ENCODE measurements around the gene SLC6A11.

The SLC6A11 gene

DNA sequence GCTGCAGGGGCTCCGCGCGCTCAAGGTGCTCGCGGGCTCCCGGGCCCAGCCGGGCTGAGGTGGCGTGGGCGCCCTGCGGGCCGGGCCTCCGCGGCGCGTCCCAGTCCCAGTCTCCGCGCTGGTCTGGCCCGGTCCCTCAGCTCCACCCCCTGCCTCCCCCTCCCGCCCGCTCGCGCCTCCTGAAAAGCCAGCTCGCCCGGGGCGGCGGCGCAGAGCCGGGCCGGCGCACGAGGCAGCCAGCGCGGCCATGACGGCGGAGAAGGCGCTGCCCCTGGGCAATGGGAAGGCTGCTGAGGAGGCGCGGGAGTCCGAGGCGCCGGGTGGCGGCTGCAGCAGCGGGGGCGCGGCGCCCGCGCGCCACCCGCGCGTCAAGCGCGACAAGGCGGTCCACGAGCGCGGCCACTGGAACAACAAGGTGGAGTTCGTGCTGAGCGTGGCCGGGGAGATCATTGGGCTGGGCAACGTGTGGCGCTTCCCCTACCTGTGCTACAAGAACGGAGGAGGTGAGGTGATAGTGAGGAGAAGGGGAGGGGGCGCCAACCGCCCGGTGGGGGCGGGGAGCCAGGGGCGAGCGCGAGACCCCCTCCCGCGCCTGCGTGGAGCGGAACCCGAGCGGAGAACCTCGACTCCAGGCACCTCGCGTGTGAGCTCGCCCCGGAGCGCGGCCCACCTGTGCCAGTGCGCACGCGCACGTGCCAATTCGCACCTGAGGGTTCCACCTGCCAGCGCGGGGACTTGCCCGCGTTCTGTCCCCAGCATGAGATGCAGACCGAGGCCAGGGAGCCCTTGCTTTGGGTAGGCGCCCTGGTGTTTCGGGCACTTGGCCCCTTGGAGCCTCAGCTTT, at the start of gene SLC6A11:
TSS of gene SLC6A11 (plus strand) at position 210 of the 844 bp plus-strand sequence. CDS start at position 248, 38 bp downstream.
- DNase-seq = no peak

DNA sequence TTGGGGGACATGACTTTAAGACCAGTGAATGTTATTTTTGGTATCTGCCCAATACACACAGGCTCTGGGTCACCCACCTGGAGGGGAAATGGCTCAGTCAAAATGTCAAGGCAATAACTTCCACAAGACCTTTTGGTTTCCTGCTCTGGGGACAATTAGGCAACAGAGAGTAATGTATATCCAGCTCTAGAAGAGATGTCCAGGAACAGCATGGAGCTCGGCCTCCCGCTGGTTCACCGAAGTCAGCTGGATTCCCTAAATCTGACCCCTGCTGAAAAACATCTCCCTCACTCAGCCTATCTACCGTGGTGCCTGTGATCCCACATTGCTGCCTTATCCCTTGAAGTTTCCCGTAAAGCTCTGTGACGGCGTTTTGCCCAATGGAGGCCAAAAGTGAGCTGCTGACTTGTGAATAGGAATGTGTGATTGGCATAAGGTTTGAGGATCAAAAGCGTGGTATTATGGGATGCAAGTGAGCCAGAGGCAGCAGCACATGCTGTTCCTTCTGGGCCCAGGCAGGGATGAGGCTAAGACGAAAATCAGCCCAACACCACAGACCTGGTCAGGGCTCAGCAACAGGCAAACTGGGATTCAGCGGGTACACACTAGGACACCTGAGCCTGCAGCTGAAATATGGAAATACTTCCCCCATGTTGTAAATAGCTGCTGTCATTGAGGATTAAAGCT, 47.2 kb upstream of the SLC6A11 start:
- no peak for DNase-seq

DNA sequence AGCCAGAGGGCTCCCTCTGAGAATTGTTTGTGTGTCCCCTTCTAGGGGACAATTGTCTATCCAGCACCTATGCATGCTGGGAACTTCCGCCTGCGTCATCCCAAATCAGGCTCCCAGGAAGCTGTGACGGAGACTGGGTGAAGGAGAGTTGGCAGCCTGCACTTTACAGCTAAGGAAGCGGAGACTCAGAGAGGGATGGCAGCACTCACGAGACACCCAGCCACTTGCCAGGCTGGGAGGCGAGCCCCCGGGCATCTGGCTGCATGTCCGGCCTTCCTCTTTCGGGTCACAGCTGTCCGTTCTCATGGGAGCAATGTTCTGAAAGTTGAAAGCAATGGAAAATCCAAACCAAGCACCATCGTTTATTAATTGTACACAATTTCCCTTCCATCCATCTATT, 45.5 kb upstream of the SLC6A11 start:
- no peak for DNase-seq

DNA sequence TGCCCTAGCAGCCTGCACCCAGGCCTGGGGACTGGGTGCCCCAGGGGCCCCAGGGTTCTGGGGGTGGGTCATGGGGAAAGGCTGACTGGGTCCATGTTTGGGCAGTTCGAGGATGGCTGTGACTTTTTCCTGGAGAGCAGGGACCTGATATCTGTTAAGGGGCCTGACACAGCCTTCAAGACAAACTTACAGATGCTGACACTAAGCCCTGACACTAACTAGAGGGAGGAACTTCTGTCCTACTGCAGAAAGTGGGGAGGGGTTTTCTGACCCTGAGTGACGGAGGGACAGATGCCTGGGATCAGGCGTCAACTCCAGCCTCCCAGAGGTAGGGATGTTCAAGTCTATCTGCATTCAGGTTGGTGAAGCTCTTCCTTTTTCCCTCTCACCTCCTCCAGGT, 45.0 kb upstream of the SLC6A11 start:
- no peak for DNase-seq

DNA sequence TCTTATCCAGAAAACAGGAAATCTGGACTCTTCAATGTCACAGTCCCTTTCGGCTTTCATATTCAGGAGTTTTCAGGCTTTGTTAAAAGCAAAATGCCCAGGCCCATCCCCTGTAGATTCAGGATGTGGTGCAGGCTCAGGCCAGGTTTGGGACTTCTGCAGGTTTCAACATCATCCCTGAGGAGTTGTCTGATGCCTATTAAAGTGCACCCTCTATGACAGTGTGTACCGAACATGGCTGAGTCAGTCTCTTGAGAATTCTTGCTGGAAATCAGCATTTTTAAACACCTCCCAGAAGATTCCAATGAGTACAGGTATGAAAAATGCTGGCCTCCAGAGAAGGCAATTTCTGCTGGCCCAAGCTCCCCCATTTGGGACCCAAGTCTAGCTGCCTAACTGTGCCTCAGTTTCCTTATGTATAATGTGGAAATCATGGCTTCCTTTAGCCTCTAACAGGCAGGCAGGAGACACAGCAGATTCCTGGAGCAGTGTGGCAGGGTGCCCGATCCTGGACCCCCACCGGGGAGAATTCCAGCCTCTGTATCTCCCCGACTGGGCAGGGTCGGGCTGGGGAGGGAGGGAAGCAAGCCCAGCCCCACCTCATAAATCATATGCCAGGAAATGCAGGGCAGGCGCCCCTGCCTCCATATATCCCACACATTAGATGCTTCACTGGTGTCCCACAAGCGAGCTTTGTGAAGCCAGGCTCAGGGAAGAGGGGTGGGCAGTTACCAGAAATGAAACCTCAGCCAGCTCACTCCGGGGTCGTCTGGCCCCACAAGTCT, 44.4 kb upstream of the SLC6A11 start:
- DNase-seq = no peak

DNA sequence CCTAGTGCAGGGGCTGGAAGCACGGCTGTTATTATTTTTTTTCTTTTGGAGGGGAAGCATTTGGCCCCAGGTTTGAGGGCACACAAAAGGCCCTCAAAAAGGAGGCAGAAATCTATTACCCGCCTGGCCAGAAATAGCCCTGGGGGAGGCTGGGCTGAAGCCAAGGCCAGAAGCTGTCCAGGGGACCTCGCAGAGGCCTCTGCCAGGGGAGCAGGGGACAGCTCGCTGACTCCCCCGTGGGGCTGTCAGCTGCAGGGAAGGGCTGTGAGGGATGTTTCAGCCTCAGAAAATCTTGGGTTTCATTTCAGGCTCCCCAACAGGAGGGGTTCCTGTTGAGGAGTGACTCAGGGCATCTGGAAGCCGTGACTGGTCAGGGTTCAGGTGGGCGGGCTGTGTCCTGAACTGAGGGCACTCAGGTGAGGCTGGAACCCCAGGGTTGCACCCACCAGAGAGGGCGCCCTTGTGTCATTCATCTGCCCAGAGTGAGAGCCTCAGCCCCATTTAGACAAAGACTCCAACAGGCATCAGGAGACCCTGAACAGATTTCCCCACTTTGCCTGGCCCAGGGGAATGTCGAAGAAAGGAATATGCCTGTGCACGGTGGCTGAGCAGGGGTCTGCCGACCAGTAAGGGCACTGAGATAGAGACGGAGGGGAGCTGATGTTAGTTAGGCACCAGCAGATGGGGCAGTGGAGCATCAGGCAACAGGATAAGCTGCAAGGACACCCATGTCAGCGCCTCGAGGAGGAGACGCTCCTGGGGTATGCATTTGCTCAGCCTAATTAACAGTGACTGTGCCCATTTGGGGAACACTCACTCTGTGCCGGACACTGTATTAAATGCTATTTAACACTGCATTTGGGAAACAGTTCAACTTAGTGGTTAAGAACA, 43.5 kb upstream of the SLC6A11 start:
- DNase-seq = no peak

DNA sequence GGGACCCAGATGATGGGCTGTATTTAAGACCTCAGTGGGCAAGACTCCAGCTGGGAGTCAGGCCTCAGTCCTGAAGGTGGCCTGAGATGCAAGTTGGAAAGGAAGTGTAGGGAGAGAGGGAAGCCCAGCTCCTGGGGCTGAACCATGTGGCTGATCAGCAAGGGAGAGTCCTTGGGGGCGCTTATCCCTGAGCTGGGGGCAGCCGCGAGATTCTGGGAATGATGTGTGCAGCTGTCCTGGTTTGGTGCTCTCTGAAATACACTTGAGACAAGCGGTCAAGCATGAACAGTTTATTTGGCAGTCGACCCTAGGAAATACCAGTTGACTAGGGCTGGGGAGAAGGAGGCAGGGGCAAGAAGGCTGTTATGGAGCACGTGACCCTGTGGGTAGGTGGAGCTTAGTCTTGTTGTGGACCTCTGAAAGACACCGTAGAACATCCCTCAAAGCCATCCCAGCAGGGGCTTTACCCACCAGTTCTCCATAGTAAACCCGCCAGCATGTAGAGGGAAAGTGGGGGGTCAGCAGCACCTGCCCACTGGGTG, 41.8 kb upstream of the SLC6A11 start:
- DNase-seq = no peak

DNA sequence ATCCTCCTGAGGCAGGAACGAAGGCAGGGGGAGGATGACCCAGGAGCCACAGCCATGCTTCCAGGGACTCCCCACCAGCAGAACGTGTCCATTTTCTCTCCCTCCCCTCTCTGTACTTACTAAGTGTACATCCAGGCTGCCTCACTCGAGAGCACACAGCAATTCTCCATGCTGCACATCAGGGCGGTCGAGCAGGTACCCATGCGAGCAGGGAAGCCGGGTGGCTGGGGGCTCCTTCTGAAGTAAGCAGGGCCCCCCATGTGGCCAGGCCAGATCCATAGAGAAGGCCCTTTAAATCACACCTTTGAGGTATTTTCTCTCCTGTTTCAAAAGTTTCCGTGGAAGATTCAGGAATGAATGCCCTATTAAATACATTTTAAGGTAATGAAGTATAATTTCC, 41.2 kb upstream of the SLC6A11 start:
- no peak for DNase-seq

DNA sequence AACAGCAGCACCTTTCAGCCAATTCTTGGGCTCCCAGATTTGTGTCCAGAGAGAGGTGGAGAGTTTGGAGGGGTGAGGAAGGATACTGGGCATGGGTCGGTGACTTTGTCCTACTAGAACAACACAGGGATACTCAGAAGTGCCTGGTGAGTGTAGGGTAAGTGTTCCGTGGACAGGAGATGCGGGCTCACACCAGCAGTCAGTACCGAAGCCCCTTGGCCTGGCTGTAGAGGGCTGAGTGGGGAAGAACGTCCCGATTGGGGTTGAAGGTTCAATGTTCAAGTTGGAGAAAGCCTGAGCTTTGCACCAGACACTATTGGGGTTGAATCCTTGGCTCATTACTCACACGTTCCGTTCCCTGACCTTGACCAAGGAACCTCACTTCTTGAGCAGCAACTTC, 40.8 kb upstream of the SLC6A11 start:
- DNase-seq = no peak

DNA sequence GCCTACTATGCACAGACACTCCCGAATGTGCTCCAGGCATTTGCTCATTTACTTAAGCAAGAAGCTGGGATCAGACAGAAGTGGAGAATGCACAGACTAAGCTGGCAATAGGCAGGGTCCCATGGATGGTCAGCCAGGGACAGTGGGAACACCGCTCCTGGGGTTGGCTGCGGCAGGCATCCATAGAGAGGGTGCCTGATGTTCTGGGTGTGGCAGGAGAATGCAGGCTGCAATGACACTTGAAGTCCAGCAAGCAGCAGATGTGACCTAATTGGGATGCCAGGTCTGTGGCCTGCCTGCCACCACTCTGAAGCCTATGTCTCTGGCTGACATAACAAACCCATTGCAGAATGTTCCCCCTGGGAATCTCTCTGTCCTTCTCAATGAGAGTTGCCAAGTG, 40.2 kb upstream of the SLC6A11 start:
- DNase-seq = no peak

DNA sequence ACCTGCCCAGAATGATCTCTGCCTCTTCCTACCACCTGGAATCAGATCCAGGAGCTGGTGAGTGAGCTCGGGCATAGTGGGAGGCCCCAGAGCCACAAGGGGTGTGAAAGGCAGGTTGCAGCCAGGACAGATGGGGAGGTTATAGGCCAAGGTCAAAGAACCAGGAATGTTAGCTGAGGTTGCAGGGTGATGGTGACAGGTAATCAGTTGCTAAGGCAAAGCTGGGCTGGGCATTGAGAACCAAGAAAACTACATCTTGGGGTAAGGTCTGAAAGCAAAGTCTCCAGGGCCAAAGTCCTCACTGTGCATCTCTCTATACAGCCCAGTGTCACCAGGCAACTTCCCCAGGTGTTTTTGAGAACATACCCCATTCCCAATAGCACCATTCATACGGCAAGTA, 38.4 kb upstream of the SLC6A11 start:
- DNase-seq = no peak

DNA sequence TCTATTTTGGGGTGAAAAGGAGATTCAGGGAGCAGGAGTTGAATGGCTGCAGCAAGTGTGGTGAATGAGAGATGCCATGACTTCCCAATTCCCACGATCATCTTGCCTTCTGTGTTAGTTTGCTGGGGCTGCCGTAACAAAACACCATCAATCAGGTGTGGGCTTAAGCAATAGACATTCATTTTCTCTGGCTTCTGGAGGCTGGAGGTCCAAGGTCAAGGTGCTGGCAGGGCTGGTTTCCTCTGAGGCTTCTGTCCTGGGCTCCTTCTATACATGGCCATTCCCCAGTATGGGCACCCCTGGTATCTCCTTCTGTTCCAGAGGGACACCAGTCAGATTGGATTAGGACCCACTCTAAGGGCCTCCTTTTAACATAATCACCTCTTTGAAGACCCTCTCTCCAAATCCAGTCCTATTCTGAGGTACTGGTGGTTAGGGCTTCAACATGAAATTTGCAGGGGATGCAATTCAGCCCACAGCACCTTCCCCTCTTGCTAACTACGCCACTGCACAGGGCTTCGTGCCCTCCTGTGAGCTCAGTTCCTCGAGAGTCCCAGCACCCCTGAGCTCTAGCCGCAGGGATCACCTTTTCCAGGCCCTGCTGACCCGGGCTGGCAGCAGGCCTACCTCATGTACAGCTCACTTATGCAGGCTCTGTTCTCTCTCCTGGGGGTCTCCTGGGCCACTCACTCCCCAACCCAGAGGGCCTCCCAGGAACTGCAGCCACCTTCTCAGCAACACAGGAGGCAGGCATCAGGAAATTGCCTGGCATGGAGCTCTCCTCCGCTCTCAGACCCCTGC, 37.3 kb upstream of the SLC6A11 start:
- DNase-seq = no peak

DNA sequence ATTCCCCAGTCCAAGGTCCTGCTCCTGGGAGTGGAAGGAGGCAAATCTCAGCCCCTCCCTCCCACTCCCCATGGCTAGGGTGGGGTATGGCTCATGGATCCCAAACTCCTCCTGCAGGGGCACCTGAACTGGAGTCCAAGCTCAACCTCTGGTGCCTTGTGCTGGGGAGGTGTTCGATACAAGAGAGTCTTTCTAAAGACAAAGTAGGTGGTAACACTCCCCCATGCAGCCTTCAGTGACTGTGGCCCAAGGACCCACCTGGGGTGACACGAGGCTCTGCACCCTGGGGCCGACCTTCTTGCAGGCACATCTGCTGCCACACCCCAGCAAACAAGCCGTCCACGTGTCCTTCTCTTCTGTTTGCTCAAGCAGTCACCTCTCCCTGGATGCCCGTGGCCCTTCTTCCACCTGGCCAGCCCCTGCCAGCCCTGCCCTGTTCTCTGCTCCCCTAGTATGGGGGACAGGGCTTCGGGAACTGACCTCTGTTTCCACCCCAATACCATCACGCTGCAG, 36.7 kb upstream of the SLC6A11 start:
- no peak for DNase-seq

DNA sequence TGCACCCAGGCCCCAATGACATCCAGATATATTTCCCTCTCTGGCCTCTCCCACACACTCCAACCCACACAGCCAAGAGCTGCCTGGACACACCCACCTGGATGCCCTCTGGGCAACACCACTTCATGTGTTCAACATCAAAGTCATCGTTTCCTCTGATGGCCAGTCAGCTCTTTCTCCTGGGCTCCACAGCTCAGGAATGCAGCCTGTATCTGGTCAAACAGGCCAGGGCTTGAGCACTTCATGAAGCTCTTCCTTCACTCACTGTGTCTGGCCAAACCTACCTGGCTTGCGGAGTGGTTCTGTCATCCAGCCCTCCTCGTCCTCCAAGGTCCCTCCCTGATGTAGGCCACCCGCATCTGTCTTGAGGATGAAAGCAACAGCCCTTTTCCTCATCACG, 35.8 kb upstream of the SLC6A11 start:
- DNase-seq = no peak

DNA sequence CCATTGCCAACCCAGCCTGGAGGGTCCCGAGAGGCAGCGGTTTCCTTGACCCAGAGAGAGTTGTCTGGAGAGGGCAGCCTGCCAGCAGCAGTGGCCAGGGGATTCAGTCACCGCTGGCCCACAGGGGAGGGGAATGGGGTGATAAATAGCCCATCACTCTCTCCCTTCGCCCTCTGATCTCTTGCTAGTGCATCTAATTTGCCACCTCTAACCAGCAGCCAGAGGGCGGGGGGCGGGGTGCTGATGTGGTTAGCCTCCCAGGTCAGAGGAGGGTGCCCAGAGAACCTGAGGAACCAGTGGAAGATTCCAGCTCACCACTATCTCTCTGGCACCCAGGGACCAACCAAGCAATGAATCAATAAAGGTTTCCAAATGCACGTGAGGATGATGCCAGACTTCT, 35.1 kb upstream of the SLC6A11 start:
- DNase-seq = no peak

DNA sequence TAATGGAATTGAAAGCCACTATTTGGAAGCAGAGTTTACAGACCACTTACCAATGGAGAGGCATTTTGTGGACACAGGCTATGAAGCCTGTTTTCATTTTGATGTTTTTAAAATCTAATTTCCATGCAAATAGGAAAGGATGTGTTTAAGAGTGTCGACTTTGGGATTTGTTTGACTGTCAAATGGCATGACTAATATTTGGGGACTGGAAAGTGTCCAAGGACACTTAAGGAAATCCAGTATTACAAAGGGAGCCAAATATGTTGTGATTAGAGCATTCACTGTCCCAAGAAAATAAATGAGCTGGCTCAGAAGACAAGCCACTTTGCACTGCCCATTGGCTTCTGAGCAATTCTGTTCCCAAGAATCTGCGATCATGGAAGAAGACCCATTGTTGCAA, 34.0 kb upstream of the SLC6A11 start:
- no peak for DNase-seq

DNA sequence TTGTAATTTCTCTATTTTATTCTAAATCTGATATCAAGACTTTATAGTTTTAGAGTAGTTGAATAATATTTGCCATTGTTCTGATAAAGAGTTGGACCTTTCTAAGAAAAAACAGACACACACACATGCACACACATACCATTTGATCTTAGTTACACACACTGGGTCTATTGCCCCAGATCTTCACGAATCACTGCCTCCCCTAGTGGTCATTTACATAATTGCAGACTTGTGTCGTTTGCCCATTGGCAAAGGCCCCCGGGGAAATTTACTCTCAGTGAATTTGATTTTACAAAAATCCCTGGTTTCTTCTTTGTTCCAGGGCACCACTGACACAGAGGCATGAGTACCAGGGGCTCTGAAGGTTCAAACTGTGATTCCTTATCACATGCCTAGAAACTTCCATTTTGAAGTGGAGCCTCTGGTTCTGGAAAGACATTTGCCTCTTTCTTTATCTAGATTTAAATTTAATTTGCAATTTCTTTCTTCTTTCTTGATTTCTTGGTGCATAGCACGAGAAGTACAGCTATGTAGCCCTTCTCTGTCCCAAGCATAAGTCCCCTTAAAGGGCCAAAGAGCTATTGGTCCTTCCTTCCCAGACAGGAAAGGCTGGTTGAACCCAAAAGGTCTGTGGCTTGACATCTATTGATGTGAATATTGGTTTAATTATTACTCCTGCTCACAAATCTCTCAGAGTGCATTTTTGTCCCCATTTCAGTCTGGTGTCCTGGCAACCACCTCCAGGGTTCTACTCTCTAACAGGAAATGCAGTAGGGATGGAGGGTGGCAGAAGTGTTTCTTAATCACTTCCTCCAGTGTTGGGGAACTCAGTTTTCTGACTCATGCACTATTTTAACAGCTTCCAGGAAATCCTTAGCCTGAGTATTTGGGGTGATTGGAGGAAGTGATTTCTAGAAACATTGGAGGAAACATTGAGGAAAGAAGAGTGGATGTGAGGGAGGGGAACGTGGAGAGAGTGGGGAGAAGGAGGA, 32.4 kb upstream of the SLC6A11 start:
- DNase-seq = no peak

DNA sequence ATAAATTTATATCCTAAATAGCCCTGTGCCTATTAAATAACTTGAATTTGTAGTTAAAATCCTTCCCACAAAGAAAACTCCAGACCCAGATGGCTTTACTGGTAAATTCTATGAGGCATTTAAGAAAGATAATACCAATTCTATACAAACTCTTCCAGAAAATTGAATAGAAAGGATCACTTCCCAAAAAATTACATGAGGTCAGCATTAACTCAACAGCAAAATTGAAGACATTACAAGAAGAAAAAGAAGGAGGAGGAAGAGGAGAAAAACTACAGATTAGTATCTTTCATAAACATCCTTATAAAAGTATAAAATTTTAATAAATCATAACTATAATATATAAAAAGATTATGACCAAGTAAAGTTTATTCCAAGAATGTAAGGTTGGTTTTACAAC, 29.4 kb upstream of the SLC6A11 start:
- DNase-seq = no peak

DNA sequence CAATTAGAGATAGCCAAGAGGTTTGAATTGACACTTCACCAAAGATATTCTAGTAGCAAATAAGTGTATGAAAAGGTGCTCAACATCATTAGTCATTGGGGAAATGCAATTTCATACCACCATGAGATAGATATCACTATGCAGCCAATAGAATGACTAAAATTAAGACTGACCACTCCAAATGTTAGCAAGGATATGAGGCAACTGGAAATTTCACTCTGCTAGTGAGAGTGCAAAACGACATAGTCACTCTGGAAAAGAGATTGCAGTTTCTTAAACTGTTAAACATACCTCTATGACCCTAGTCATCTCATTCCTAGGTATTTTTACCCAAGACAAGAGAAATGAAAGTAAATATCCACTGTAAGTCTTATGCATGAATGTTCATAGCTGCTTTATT, 27.6 kb upstream of the SLC6A11 start:
- DNase-seq = no peak

DNA sequence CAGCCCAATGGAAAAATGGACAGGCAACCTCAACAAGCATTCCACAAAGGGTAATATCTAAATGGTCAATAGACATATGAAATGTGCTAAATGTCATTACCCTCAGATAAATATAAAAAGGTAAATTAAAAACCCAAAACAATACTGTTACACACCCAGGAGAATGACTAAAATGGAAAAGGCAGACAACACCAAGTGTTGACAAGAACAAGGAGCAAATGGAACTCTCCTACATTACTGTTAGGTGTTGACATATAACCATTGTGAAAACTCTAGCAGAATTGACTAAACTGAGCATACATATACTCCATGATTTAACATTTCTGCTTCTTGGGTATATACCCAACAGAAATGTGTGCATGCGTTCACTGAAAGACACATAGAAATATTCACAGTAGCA, 25.3 kb upstream of the SLC6A11 start:
- DNase-seq = no peak
